Kidney epithelial cell (primary cell): Measurements from ENCODE around the gene STAG1. TPM values are rescaled to one million over a fixed set of nuclear protein-coding genes. Genes with fewer than 3 reads are reported as not detected.
"Not testable (repeated sequence)": the region's sequence is repeated elsewhere in the genome, so short reads cannot be mapped to it uniquely, and the experiment has no call there.

ENCODE experiments used
- DNase-seq: peaks from one replicate; pipeline ENCODE4 v3.0.0-alpha.2; 2010; ENCODE audit warnings: low read depth
- H3K27me3 ChIP-seq: 2 replicates; pipeline ENCODE4 v1.6.0; 2011; ENCODE audit warnings: low read length; ENCODE audit not compliant: control insufficient read depth, insufficient read depth
- H3K36me3 ChIP-seq: 2 replicates; pipeline ENCODE4 v1.5.1; 2011; ENCODE audit warnings: low read length; ENCODE audit not compliant: control insufficient read depth, insufficient read depth
- H3K4me3 ChIP-seq: 2 replicates; pipeline ENCODE4 v1.5.1; 2011; ENCODE audit warnings: low read depth, mild to moderate bottlenecking, control low read depth, low read length
- total RNA-seq: library from RNA; depleted of rRNA; stranded (reverse); fragments of >200 nt; gene quantifications from 2 replicates; pipeline ENCODE4 v1.2.3, GENCODE V29; 2015
- TF ChIP-seq, protein P1 (sequence below): IDR thresholded peaks from 2 replicates; pipeline ENCODE4 v1.5.1; 2011; ENCODE audit warnings: mild to moderate bottlenecking, moderate library complexity, low read length, control low read depth, inconsistent platforms; ENCODE audit not compliant: insufficient read depth, poor library complexity, severe bottlenecking

Gene STAG1
- total RNA-seq, 1 donor from 2014 or later = 20.7 TPM

DNA sequence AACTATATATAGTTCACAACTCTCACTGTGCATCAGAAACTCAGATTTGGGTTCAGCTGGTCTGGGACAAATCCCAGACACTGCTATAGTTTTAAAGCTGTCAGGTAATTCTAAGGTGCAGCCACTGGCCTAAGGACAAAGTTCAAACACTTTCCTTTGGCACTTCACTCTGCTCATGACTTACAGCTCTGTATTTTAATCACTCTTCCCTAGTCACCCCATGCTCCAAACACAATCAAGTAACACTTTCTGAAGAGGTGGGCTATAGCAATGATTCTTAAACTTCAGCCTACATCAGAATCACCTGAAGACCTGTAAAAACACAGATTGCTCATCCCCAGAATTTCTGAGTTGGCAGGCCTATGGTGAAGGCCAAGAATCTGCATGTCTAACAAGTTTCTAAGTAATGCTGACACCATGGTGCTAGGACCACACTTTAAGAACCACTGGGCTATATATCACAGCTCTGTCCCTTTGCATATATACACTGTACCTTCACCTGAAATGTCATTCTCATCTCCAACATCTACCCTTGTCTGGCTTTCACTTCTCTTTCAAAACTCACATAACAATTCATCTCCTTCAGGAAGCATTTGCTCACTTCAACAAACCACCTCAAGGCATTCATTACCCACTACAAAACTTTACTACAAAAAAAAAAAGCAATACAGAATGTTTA, 21.4 kb downstream of the STAG1 start:
- DNase-seq = no peak
- Histone ChIP-seq H3K27me3 (no peaks in the 10 kb centered on the region), H3K4me3 (no peak overlapping the region), H3K36me3 (no peaks in the 10 kb centered on the region)
- TF ChIP-seq, protein P1, sequence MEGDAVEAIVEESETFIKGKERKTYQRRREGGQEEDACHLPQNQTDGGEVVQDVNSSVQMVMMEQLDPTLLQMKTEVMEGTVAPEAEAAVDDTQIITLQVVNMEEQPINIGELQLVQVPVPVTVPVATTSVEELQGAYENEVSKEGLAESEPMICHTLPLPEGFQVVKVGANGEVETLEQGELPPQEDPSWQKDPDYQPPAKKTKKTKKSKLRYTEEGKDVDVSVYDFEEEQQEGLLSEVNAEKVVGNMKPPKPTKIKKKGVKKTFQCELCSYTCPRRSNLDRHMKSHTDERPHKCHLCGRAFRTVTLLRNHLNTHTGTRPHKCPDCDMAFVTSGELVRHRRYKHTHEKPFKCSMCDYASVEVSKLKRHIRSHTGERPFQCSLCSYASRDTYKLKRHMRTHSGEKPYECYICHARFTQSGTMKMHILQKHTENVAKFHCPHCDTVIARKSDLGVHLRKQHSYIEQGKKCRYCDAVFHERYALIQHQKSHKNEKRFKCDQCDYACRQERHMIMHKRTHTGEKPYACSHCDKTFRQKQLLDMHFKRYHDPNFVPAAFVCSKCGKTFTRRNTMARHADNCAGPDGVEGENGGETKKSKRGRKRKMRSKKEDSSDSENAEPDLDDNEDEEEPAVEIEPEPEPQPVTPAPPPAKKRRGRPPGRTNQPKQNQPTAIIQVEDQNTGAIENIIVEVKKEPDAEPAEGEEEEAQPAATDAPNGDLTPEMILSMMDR = no peak

DNA sequence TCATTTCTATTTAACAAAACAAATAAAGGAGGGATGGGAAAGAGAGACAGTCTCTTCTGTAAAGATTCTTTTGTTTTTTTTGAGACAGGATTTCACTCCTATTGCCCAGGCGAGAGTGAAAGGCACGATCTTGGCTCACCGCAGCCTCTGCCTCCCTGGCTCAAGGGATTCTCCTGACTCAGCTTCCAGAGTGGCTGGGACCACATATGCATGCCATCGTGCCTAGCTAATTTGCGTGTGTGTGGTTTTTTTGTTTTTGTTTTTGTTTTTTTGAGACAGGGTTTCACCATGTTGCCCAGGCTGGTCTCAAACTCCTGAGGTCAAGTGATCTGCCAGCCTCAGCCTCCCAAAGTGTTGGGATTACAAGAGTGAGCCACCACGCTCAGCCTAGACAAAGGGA, 23.3 kb downstream of the STAG1 start:
- Histone ChIP-seq H3K27me3 (no peaks in the 10 kb centered on the region), H3K4me3 (no peak overlapping the region), H3K36me3 (no peaks in the 10 kb centered on the region)
- TF ChIP-seq, protein P1 = no peak
- DNase-seq = peak; percentile 31

DNA sequence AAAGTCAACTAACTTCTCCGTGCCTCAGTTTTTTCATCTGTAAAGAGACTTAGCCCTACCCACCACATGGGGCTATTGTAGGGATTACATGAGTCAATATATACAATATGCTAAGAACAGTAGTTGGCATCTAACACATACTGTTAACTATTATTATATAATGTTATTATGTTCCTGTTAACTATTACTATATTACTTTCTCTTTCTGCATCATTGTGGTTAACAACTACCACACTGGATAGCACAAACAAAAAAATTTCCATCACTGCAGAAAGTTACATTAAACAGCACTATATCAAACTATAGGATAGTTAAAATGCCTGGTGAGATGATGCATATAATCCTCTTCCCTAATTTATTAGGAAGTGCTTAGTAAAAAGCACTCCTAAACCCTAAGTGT, 23.7 kb downstream of the STAG1 start:
- TF ChIP-seq, protein P1 = no peak
- DNase-seq = no peak
- Histone ChIP-seq H3K36me3 (no peaks in the 10 kb centered on the region), H3K27me3 (no peaks in the 10 kb centered on the region), H3K4me3 (no peak overlapping the region)

DNA sequence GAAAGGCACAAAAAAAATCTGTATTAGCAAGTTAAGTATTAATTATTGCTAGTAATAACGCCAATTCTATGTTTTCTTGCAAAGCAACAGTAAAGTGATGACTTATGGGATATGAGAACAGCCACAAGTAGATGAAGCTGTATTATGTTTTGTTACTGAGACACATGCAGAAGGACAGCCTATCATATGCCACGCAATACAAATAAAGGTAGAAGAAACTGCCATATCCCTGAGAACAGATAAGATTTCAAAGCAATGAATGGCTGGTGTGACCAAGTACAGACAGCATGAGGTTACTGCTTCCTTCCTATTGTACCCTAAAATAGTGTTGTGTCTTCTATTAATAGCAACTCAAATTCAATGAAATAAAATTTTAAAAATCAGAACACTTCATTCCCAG, 26.7 kb downstream of the STAG1 start:
- TF ChIP-seq, protein P1 = no peak
- no peak for DNase-seq
- Histone ChIP-seq H3K27me3 (no peaks in the 10 kb centered on the region), H3K36me3 (no peaks in the 10 kb centered on the region), H3K4me3 (no peak overlapping the region)

DNA sequence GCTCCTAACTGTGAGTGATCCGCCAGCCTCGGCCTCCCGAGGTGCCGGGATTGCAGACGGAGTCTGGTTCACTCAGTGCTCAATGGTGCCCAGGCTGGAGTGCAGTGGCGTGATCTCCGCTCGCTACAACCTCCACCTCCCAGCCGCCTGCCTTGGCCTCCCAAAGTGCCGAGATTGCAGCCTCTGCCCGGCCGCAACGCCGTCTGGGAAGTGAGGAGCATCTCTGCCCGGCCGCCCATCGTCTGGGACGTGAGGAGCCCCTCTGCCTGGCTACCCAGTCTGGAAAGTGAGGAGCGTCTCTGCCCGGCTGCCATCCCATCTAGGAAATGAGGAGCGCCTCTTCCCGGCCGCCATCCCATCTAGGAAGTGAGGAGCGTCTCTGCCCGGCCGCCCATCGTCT, 29.3 kb downstream of the STAG1 start:
- DNase-seq, H3K27me3 ChIP-seq, H3K36me3 ChIP-seq, H3K4me3 ChIP-seq: not testable (repeated sequence)

DNA sequence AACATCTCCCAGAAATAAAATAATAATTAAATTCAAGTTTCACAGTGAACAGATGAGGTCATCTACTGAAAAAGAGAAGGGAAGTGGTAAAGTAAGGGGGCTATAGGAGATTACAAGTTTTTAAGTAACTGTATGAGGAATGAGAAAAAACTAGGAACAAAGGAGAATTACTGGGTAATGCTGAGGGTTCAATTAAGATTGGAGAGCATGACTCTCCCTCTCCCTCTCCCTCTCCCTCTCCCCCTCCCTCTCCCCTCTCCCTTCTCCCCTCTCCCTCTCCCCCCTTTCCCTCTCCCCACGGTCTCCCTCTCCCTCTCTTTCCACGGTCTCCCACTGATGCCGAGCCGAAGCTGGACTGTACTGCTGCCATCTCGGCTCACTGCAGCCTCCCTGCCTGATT, 29.8 kb downstream of the STAG1 start:
- not testable (repeated sequence) for H3K27me3 ChIP-seq, H3K36me3 ChIP-seq, H3K4me3 ChIP-seq, DNase-seq

DNA sequence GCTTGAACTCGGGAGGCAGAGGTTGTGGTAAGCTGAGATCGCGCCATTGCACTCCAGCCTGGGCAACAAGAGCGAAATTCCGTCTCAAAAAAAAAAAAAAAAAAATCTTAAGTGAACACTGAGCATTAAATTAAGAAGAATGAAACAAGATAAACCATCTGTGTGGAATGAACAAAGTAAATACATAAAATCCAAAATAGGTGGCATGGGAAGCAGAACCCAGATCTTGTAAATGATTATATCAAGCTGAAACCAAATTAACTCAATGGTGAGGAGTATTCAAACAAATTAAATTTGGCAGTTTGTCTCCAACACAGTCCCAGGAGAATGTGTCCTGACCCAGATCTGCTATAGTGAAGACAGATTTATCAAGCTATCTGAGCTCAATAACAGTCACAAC, 32.1 kb downstream of the STAG1 start:
- Histone ChIP-seq H3K27me3 (no peaks in the 10 kb centered on the region), H3K4me3 (no peak overlapping the region), H3K36me3 (no peaks in the 10 kb centered on the region)
- no peak for DNase-seq
- TF ChIP-seq, protein P1 = no peak
